CD8-positive, alpha-beta memory T cell (primary cell): ENCODE measurements around the gene SERINC2. TPM values are rescaled to one million over a fixed set of nuclear protein-coding genes. Genes with fewer than 3 reads are reported as not detected.

Source experiments
- CTCF ChIA-PET: fragments of 350-600 bp; sonication (Branson Sonifier 250); formaldehyde crosslinking; loops from one replicate; lab custom pipeline; 2021; ENCODE audit warnings: antibody characterized with exemption; lab: Charles Lee
- POLR2A ChIA-PET: fragments of 350-600 bp; sonication (Branson Sonifier 250); formaldehyde crosslinking; loops from one replicate; lab custom pipeline; 2021; ENCODE audit warnings: antibody characterized with exemption; lab: Charles Lee
- DNase-seq, 5 donors: peaks; one replicate each; pipeline versions ENCODE4 v3.0.0 to v3.0.0-alpha.2; 2020 to 2022; ENCODE audit warnings: mixed read lengths in 1 of 5
- H3K27ac ChIP-seq: one replicate; pipeline ENCODE4 v1.7.0; 2013; ENCODE audit warnings: low read depth, mild to moderate bottlenecking, low read length, moderate library complexity
- H3K27me3 ChIP-seq: 2 replicates; pipeline ENCODE4 v1.7.0; 2013; ENCODE audit warnings: low read length, mild to moderate bottlenecking; ENCODE audit not compliant: insufficient read depth, poor library complexity, severe bottlenecking
- H3K36me3 ChIP-seq: 2 replicates; pipeline ENCODE4 v1.7.0; 2013; ENCODE audit warnings: mild to moderate bottlenecking, low read length, moderate library complexity; ENCODE audit not compliant: insufficient read depth
- H3K4me1 ChIP-seq: 2 replicates; pipeline ENCODE4 v1.7.0; 2013; ENCODE audit warnings: mild to moderate bottlenecking, low read length, moderate library complexity; ENCODE audit not compliant: insufficient read depth
- H3K4me3 ChIP-seq: 2 replicates; pipeline ENCODE4 v1.7.0; 2013; ENCODE audit warnings: mild to moderate bottlenecking, low read length
- H3K9me3 ChIP-seq: 2 replicates; pipeline ENCODE4 v1.7.0; 2013; ENCODE audit warnings: mild to moderate bottlenecking, low read length
- H3K27ac Mint-ChIP-seq, 8 donors: one replicate each; pipeline ENCODE4 v1.8.0; 2020 to 2021; ENCODE audit warnings: mixed read lengths in 8 of 8, mild to moderate bottlenecking in 6 of 8, inconsistent platforms in 3 of 8, moderate library complexity in 3 of 8
- H3K27me3 Mint-ChIP-seq, 2 donors: one replicate each; pipeline ENCODE4 v1.8.0; 2020 to 2021; ENCODE audit warnings: mixed read lengths in 2 of 2, mild to moderate bottlenecking in 1 of 2, moderate library complexity in 1 of 2
- H3K36me3 Mint-ChIP-seq, 3 donors: one replicate each; pipeline ENCODE4 v1.8.0; 2020 to 2021; ENCODE audit warnings: mixed read lengths in 3 of 3, inconsistent platforms in 1 of 3, mild to moderate bottlenecking in 1 of 3
- H3K4me1 Mint-ChIP-seq, 3 donors: one replicate each; pipeline ENCODE4 v1.8.0; 2020 to 2021; ENCODE audit warnings: mixed read lengths in 3 of 3, inconsistent platforms in 1 of 3, mild to moderate bottlenecking in 1 of 3
- H3K4me3 Mint-ChIP-seq, 7 donors: one replicate each; pipeline ENCODE4 v1.8.0; 2020 to 2021; ENCODE audit warnings: mixed read lengths in 7 of 7, mild to moderate bottlenecking in 6 of 7, moderate library complexity in 4 of 7, inconsistent platforms in 2 of 7
- H3K9me3 Mint-ChIP-seq, 5 donors: one replicate each; pipeline ENCODE4 v1.8.0; 2020 to 2022; ENCODE audit warnings: mixed read lengths in 5 of 5, mild to moderate bottlenecking in 3 of 5, moderate library complexity in 2 of 5, inconsistent platforms in 1 of 5
- polyA plus RNA-seq: library from polyadenylated mRNA; unstranded; fragments of 300-500 nt; fragmentation: Illumina TruSeq; gene quantifications from one replicate; pipeline ENCODE4 v1.2.3, GENCODE V29; 2021
- total RNA-seq, 2 experiments: library from RNA; stranded (reverse); gene quantifications; one replicate each; pipeline ENCODE4 v1.2.3, GENCODE V29; 2021

The SERINC2 gene
- total and polyA plus RNA-seq, 3 experiments from 2014 or later: 0.11 to 0.31 TPM; not detected in 1

- no peaks in the 10 kb centered on the region for H3K27me3 Mint-ChIP-seq
- no peak for DNase-seq
- Histone ChIP-seq H3K36me3 (no peaks in the 10 kb centered on the region), H3K27me3 (no peaks in the 10 kb centered on the region), H3K4me3 (no peak overlapping the region), H3K9me3 (no peaks in the 10 kb centered on the region), H3K4me1 (peaks cover 8% of the 10 kb centered on the region), H3K27ac (no peak overlapping the region)
- peaks cover 0 to 4% (median 2%) of the 10 kb centered on the region in 3 donors for H3K36me3 Mint-ChIP-seq
- H3K27ac Mint-ChIP-seq: no peak overlapping the region
- CTCF ChIA-PET: interaction anchor here (1.0 kb wide), 1 partner anchor 21 kb away, joined by 3 read pairs; no protein-coding TSS in a partner anchor
- POLR2A ChIA-PET: no interaction called here
- no peaks in the 10 kb centered on the region for H3K9me3 Mint-ChIP-seq
- H3K4me1 Mint-ChIP-seq: peaks cover 12 to 19% (median 16%) of the 10 kb centered on the region in 3 donors
- H3K4me3 Mint-ChIP-seq: peak overlapping the region in 4 of 7 donors; percentile 11 to 86 (median 18)
Measured at GRCh38 chr1:31372051-31372450, 41.0 kb upstream of the SERINC2 start.

DNA sequence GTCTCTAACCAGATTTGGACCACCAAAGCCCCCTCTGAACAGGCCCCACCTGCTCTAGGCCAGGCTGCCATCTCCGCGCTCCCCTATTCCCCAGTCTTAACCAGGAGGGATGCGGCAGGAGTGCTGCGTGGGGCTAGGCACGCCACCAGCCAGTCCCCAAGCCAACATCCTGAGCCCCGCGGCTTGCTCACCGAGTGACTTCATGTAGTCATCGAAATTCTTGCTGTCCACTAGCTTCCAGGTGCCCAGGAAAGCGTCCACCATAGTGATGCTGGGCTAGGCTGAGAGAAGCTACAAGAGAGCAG lies 40.3 kb upstream of the SERINC2 start:
- DNase-seq: no peak
- Mint-ChIP-seq H3K36me3 (peaks cover 0 to 1% (median 0%) of the 10 kb centered on the region in 3 donors), H3K4me1 (peaks cover 12 to 19% (median 16%) of the 10 kb centered on the region in 3 donors), H3K4me3 (peak overlapping the region in 5 of 7 donors; percentile 11 to 82 (median 32)), H3K27me3 (no peaks in the 10 kb centered on the region), H3K9me3 (no peaks in the 10 kb centered on the region), H3K27ac (no peak overlapping the region)
- Histone ChIP-seq H3K36me3 (no peaks in the 10 kb centered on the region), H3K27ac (no peak overlapping the region), H3K9me3 (no peaks in the 10 kb centered on the region), H3K4me1 (peaks cover 8% of the 10 kb centered on the region), H3K27me3 (no peaks in the 10 kb centered on the region), H3K4me3 (no peak overlapping the region)
- ChIA-PET POLR2A (no interaction called here), CTCF (interaction anchor here (1.6 to 2.1 kb wide), 2 partner anchors 26 to 177 kb away, joined by 3 to 6 read pairs; no protein-coding TSS in a partner anchor)

DNA sequence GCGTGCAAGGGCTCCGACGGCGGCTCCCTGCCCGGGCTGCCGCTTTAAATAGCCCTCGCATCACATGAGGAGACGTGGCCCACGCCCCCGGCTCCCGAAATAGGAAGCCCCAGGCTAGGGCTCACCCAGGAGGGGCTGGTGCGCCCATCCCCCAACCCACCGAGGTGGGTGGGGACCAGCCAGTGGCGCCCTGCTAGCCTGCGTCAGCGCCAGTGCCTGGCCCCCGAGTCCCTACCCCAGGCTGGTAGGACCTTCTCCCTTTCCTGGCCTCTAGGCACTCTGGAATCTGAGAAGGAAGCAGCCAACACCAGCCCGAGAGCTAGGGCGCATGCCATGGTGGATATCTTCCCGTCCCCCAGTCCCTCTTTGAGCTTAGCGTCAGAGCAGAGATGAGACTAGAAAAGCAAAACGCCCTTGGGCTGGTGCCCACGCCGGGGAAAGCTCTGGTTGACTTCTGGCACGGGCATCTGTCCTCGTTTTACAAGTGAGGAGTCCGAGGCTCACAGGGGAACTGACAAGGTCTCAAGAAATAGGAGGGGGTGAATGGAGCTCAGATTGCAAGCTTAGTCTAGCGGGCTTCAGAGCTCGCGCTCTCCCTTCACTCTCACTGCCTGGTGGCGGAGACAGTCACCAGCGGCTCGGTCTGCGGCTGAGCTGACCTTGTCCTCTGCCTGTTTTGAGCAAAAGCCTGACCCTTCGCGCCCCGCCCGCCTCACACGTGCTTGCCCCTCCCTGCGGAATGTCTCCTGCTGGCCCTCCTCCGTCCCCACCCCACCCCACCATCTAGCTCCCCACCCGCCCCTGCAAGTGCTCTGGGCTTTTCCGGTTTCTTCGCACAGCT lies 39.7 kb upstream of the SERINC2 start, which contains the start of gene FABP3:
FABP3 (minus strand) TSS at position 21 of the 841 bp plus-strand sequence. CDS start 62 bp downstream, outside the sequence.
- Histone ChIP-seq H3K4me3 (peak within 1 kb of the TSS; percentile 65), H3K4me1 (peaks cover 8% of the 10 kb centered on the region), H3K36me3 (no peaks in the 10 kb centered on the region), H3K9me3 (no peaks in the 10 kb centered on the region), H3K27ac (no peak within 1 kb of the TSS), H3K27me3 (no peaks in the 10 kb centered on the region)
- no peaks in the 10 kb centered on the region for H3K27me3 Mint-ChIP-seq
- peak in 1 of 5 donors; percentile 10 for DNase-seq
- no peaks in the 10 kb centered on the region for H3K9me3 Mint-ChIP-seq
- ChIA-PET POLR2A (interaction anchor here (0.8 to 1.0 kb wide), 2 partner anchors 11 to 76 kb away, joined by 4 to 5 read pairs; partner anchors contain the start of gene ZCCHC17), CTCF (interaction anchor here (1.6 to 2.1 kb wide), 3 partner anchors 22 to 176 kb away, joined by 3 to 14 read pairs (median 6); no protein-coding TSS in a partner anchor)
- H3K4me1 Mint-ChIP-seq: peaks cover 12 to 19% (median 16%) of the 10 kb centered on the region in 3 donors
- no peaks in the 10 kb centered on the region for H3K36me3 Mint-ChIP-seq
- H3K4me3 Mint-ChIP-seq: peak within 1 kb of the TSS; percentile 54 to 96 (median 87)
- peak within 1 kb of the TSS in 5 of 8 donors; percentile 12 to 94 (median 57) for H3K27ac Mint-ChIP-seq

GRCh38 chr1:31373897-31374486 lies 39.0 kb upstream of the SERINC2 start:
- H3K4me1 Mint-ChIP-seq: peaks cover 12 to 19% (median 16%) of the 10 kb centered on the region in 3 donors
- H3K4me1 ChIP-seq: peaks cover 8% of the 10 kb centered on the region
- no peak for DNase-seq

DNA sequence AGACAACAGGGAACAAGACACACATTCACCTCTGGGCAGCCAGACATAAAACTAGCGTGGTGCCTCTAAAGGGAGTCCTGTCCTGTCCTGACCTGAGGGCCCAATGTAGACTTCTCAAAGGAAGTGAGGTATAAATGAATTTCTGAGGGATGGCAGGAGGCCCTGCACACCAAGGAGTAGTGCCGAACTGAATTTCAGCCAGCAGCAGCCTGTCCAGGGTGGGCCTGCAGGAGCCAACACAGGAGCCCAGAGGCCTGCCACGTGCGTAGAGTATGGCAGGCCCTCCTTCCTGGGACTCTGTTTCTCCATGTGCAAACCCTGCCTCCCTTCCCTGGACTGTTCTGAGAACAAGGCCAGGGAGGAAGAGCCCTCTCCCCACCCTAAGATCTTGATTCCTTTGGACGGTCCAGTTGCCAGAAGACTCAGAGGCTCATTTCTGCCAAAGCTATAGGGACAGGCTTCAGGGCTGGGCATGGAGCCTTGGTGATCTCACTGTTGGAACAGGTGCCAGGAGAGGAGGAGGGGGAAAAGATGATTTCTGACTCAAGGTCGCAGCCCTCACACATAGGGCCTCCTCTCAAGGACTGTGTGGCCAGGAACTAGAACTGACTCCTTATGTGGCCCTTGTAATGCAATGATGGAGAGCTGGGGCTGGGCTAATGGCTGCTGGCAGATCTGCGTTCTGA lies 38.4 kb upstream of the SERINC2 start:
- ChIA-PET CTCF (interaction anchor here (1.7 to 2.1 kb wide), 2 partner anchors 20 to 175 kb away, joined by 6 to 14 read pairs; no protein-coding TSS in a partner anchor), POLR2A (no interaction called here)
- Mint-ChIP-seq H3K36me3 (no peaks in the 10 kb centered on the region), H3K4me3 (peak overlapping the region in 2 of 7 donors; percentile 51 to 88), H3K9me3 (no peaks in the 10 kb centered on the region), H3K4me1 (peaks cover 12 to 19% (median 16%) of the 10 kb centered on the region in 3 donors), H3K27me3 (no peaks in the 10 kb centered on the region), H3K27ac (peak overlapping the region in 1 of 8 donors; percentile 81)
- no peak overlapping the region for H3K27ac ChIP-seq
- H3K27me3 ChIP-seq: no peaks in the 10 kb centered on the region
- no peaks in the 10 kb centered on the region for H3K9me3 ChIP-seq
- H3K4me1 ChIP-seq: peaks cover 8% of the 10 kb centered on the region
- no peak overlapping the region for H3K4me3 ChIP-seq
- DNase-seq: no peak
- H3K36me3 ChIP-seq: no peaks in the 10 kb centered on the region

More at GRCh38 chr1:31373897-31374486, 39.0 kb upstream of the SERINC2 start:
- ChIA-PET CTCF (interaction anchor here (1.6 to 2.1 kb wide), 3 partner anchors 21 to 175 kb away, joined by 3 to 14 read pairs (median 6); no protein-coding TSS in a partner anchor), POLR2A (interaction anchor here (0.8 to 1.0 kb wide), 2 partner anchors 10 to 77 kb away, joined by 4 to 5 read pairs; partner anchors contain the start of gene ZCCHC17)
- Mint-ChIP-seq H3K4me3 (peak overlapping the region; percentile 54 to 96 (median 87)), H3K9me3 (no peaks in the 10 kb centered on the region), H3K27me3 (no peaks in the 10 kb centered on the region), H3K27ac (peak overlapping the region in 4 of 8 donors; percentile 12 to 94 (median 68)), H3K36me3 (no peaks in the 10 kb centered on the region)
- H3K36me3 ChIP-seq: no peaks in the 10 kb centered on the region
- H3K4me3 ChIP-seq: peak overlapping the region; percentile 65
- no peaks in the 10 kb centered on the region for H3K27me3 ChIP-seq
- no peaks in the 10 kb centered on the region for H3K9me3 ChIP-seq
- no peak overlapping the region for H3K27ac ChIP-seq

GRCh38 chr1:31376375-31377134 lies 36.5 kb upstream of the SERINC2 start:
- H3K4me3 ChIP-seq: no peak overlapping the region
- H3K27me3 ChIP-seq: no peaks in the 10 kb centered on the region
- DNase-seq: no peak
- no peak overlapping the region for H3K27ac ChIP-seq
- H3K4me1 Mint-ChIP-seq: peaks cover 12 to 19% (median 16%) of the 10 kb centered on the region in 3 donors
- H3K27ac Mint-ChIP-seq: peak overlapping the region in 2 of 8 donors; percentile 26 to 56
- CTCF ChIA-PET: interaction anchor here (1.3 kb wide), 1 partner anchor 18 kb away, joined by 6 read pairs; no protein-coding TSS in a partner anchor
- POLR2A ChIA-PET: no interaction called here
- no peak overlapping the region for H3K4me3 Mint-ChIP-seq
- no peaks in the 10 kb centered on the region for H3K36me3 ChIP-seq
- H3K27me3 Mint-ChIP-seq: peaks cover 3 to 7% of the 10 kb centered on the region in 2 donors
- no peaks in the 10 kb centered on the region for H3K9me3 ChIP-seq
- peaks cover 8% of the 10 kb centered on the region for H3K4me1 ChIP-seq
- H3K36me3 Mint-ChIP-seq: no peaks in the 10 kb centered on the region
- H3K9me3 Mint-ChIP-seq: no peaks in the 10 kb centered on the region

- Histone ChIP-seq H3K36me3 (no peaks in the 10 kb centered on the region), H3K4me3 (no peak overlapping the region), H3K27me3 (no peaks in the 10 kb centered on the region), H3K4me1 (peaks cover 8% of the 10 kb centered on the region), H3K27ac (no peak overlapping the region), H3K9me3 (no peaks in the 10 kb centered on the region)
- Mint-ChIP-seq H3K4me3 (peak overlapping the region in 1 of 7 donors; percentile 28), H3K36me3 (no peaks in the 10 kb centered on the region), H3K4me1 (peaks cover 10 to 15% (median 14%) of the 10 kb centered on the region in 3 donors), H3K27ac (no peak overlapping the region), H3K9me3 (no peaks in the 10 kb centered on the region), H3K27me3 (peaks cover 10 to 13% of the 10 kb centered on the region in 2 donors)
- ChIA-PET POLR2A (no interaction called here), CTCF (interaction anchor here (1.3 kb wide), 1 partner anchor 17 kb away, joined by 6 read pairs; no protein-coding TSS in a partner anchor)
- DNase-seq: no peak
Measured at GRCh38 chr1:31377364-31377863, 35.6 kb upstream of the SERINC2 start.
